HG02943 (cell line): ENCODE data around the gene KCNN3.
A peak's percentile ranks its signal among the peaks of the same experiment; 100 is the strongest.
"Not testable (repeated sequence)": the region's sequence is repeated elsewhere in the genome, so short reads cannot be mapped to it uniquely, and the experiment has no call there.

Experiments
- ATAC-seq: cut with Tn5 transposase; IDR thresholded peaks from one replicate; pipeline ENCODE4 v1.9.1; 2021; ENCODE audit warnings: mild to moderate bottlenecking, low read depth, moderate library complexity; ENCODE audit not compliant: unreplicated experiment

Gene KCNN3

DNA sequence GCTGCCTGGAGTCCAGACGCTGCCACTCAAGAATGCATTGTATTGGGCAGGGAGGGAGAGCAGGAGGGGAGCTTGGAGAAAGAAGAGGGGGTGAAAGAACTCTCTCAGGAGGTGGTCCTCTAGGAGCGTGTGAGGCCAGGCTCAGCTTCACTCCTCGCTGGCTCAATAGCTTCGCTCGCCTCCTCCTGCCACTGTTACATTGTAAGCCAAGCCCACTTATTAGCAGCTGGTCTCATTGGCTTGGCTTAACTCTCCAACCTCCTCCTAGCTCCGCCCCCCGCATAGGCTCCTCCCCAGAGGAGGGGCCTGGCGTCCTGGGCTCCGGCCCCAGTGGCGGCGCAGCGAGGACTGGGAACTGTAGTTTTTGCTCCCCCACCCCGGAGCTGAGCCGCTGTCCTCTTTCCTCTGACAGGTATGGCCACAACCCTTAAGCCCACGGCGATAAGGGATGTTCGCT is at the start of gene KCNN3:
KCNN3 (minus strand) TSS at position 167 of the 457 bp plus-strand sequence. CDS start 317 bp downstream, outside the sequence.
- peak; percentile 73 for ATAC-seq

DNA sequence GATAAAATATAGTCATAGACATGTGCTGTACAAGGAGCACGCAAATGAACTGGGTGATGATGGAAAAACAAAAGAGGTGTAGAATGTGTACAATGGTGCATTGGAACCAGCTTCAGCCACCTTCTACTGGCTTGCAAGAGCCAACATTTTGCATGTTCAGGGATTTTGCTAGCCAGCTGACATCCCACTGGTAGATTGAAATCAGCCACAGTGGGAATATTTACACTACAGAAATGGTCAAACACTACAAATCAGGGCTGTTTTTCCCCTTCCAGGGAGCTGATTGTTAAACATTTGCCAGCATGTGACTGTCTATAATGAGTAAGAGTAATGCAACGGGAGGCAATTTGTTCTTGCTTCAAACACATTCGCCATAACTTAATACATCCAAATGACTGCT is 43.2 kb upstream of the KCNN3 start:
- ATAC-seq = no peak

DNA sequence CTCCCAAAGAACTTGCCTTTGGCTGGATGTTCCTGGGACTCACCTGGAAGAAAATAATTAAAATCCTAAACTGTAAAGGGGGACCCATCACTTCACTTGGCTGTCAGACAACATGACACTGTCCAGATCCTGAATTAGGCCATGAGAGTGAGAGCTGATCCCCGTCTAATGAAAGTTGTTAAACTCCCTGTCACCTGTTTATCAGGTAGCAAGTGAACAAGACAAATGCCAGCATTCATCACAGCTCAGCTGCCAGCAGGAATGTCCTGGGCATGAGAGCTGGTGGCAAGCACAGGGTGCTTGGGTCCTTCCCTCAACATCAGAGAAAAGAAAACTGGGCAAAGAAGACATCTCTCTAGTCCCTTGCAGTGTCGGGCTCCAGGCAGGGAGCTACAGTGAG is 42.7 kb upstream of the KCNN3 start:
- no peak for ATAC-seq

DNA sequence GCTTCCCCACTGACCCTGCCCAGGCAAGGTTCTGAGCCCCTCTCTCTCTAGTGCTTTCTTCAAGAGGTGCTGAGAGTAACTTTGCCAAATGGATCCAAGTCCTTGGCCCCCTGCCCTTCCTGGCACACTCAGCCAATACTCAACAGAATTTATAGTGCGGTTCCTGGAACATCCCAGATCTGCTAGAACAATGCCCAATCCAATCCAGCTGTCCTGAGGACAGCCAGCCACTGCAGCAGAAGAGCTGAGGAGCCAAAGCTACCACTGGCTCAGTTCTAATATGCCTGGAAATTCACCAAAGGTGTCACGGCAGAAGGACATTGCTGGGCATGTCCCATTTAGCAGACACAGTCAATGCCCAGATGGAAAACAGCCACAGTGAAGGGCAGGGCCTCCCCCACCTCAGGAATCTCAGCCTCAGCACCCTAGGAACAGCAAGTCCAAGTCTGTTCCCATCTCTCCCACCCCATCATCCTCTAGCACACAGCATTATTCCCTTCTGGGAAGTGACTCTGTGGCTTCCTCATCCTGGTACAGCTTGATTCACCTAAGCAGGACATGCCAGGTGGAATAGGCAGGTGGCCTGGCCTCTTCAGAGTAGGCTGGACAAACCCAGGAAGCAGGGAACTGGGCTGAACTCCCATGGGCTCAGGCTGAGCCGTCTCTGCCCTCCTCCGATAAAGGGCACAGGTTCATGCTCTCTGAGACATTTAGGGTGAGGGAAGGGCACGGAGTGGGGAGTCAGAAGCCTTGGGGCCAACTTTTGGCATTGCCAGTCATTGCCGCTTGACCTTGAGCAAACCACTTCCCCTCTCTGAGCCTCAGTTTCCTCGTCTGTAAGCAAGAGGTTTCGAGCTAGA is 41.8 kb upstream of the KCNN3 start:
- no peak for ATAC-seq

DNA sequence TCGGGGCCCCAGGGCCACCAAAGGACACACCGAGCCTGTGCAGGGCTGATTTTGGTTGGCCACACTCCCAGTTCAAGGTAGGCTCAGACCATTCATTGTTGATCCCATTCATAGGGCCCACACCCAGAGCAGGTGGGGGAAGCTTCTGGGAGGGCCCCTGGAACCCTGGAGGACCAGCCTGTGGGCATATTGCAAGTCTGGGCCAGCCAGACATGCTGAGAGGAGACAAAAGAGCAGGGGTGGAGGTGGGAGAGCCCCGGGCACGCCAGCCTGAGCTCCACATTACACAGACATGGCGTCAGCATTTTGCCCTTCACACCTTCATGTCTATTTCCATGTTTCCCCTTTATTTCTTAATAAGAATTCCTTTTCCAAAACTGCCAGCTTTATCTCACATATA is 40.8 kb upstream of the KCNN3 start:
- no peak for ATAC-seq

DNA sequence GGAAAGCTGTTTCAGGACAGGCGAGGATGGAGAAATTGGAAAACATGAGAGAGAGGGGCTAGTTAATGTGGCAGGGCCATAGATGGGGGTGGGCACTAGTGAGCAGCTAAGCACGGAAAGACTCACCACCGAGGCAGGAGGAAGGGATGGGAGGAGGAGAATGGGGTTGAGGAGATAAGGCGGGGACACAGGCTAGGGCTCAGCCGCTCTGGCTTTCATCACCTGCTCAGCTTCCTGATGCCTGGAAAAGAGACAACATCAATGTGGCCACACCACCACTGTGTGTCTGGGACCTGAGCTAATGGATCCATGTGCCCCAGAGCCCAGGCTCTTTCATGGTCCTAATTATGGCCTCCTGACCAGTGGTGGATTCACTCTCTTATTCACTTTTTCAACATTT is 38.9 kb upstream of the KCNN3 start:
- ATAC-seq = no peak

DNA sequence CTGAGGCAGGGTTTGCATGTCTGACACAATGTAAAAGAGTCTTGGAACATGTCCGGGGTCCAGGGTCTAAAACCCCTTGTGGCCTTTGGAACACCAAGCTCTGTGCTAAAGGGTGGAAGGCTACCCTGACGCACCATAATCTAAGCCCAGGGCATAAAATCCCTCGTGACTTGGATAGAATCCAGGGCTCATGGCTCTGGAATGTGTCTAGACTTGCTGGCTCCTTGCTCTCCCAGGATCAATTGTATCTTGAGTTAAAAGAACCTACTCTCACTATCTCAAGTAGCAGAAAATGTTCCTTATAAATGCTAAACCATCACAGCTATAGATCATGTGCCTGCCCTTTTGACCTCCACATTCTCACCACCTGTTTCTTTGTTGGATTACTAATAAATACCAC is 38.0 kb upstream of the KCNN3 start:
- ATAC-seq = not testable (repeated sequence)

DNA sequence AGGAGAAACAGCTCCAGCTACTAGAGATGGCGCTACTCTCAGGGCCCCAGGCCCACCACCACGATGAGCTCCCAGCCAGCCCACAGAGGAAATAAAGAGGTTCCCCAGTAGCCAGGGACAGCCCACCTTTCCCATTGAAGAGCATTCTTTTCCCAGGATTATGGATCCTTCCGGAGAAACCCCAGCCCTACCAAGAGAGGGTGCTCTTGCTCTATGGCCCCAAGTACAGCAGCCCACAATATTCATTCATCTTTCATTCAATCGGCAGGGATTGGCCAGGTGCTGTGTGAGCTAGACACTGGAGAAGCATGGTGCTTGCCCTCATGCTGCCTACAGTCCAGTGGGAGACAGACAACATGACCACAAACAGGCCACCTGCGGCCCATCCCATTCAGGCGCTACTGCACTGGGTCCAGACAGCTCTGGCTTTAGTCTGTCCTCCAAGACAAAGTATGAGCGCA is 36.6 kb upstream of the KCNN3 start:
- ATAC-seq = no peak

DNA sequence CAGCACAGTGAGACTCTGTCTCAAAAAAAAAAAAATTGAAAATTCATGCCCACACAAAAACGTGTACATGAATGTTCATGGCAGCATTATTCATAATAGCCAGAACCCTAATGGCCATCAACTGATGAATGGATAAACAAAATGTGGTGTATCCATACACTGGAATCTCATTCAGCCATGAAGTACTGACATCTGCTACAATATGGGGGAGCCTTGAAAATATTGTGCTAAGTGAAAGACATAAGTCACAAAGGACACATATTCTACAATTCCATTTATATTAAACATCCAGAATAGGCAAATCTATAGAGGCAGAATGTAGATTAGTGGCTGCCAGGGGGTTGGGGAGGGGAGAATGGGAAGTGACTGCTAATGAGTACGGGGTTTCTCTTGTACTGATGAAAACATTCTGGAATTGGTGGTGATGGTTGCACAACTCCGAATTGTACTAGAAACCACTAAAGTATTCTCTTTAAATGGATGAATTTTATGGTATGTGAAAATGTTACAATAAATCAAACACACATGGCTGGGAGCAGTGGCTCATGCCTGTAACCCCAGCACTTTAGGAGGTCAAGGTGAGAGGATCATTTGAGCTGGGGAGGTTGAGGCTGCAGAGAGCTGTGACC is 33.0 kb upstream of the KCNN3 start:
- no peak for ATAC-seq

DNA sequence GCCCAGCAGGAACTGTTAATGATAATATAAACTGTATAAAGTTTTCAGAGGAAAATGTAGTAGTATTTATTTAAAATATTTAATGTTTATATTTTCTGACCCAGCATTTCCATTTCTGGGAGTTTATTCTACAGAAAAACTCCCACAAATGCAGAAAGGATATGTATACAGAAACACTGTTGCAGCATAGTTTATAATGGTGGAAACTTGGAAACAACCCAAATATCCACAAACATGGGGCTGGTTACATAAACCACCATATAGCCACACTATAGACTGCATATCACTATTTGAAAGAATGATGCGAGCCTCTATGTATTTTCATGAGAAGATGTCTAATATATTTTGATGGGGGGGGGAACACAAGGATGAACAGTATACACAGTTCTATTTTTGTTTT is 31.5 kb upstream of the KCNN3 start:
- no peak for ATAC-seq

DNA sequence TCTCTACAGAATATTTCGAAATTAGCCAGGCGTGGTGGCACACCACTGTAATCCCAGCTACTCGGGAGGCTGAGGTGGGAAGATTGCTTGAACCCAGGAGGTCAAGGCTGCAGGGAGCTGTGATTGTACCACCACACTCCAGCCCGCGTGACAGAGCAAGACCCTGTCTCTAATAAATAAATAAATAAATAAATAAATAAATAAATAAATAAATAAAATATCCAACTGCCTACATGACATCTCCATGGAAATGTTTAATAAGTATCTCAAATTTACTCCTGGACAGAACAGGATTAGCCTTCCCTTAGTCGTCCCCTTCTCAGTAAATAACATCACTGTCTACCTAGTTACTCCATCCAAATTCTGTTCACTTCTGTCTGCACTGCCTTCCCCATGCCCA is 29.0 kb upstream of the KCNN3 start:
- ATAC-seq = no peak

DNA sequence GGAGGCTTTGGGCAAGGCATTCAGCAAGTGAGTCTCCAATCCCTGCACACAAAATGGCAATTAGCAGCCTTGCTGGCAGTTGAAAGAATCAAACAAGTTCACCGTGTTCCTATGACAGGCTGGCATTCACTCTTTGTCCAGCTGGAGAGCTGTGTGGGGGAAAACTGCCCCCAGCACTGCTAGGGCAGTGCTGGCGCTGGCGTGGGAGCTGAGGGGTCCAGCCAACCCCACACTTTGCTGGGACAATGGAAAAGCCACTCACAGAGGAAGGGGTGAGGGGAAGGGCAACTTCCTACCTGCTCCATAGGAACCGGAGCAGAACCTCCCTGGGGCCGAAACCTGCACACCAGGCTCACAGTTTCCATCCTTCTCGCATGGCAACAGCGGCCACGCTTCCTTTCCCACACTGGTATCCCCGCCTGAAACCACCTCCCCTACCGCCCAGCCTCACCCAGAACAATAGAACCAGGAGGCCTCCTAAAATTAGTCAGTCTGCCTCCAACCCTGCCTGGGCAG is 26.7 kb upstream of the KCNN3 start:
- no peak for ATAC-seq

DNA sequence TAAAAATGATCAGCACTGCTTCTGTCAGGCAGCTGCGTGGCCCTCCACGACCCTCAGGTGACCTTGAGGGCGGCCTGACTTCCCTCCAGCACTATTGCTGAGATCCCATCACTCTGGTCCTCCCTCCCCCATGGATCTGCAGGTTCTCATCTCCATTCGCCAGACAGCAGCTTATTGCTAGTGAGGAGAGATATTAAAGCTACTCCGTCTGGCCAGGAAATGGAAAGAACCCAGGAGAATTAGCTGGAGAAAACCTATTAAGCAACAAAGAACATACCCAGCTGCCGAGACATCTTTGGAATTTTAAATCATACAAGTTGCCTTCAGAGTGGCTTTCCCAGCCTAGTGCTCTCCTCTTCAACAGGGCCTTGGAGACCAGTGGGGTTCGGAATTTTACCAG is 25.7 kb upstream of the KCNN3 start:
- ATAC-seq = no peak

DNA sequence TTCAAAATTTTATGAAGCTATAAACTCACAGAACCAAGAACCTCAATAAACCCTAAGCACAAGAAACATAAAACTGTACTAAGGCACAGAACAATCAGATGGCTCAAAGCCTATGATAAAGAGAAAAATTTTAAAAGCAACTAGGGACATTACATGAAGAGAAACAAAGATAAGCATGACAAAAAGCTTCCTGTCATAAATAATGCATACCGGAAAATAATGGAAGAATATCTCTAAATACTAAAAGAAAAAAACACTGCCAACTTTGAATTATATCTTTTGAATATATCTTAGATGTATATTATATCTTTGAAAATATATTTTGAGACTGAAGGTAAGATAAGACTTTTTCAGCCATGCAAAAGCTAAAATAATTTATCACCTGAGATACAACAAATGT is 21.4 kb upstream of the KCNN3 start:
- ATAC-seq = no peak

DNA sequence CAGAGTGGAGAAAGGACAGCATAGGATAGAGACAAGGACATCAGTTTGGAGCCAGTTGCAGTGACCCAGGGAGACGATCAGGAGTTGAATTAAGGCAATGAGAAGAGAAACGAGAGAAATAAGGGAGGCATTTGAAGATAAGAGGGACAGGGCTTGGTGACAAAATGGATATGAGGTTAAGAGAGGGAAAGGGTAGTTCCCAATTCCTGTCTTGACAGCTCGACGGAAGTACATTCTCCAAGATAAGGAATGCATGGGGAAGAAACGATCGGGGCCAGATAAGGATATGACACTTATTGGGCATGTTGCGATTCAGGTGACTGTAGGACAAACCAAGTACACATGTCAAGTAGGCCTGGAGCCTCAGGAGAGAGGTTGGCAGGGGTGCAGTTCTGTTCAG is 18.7 kb upstream of the KCNN3 start:
- no peak for ATAC-seq

DNA sequence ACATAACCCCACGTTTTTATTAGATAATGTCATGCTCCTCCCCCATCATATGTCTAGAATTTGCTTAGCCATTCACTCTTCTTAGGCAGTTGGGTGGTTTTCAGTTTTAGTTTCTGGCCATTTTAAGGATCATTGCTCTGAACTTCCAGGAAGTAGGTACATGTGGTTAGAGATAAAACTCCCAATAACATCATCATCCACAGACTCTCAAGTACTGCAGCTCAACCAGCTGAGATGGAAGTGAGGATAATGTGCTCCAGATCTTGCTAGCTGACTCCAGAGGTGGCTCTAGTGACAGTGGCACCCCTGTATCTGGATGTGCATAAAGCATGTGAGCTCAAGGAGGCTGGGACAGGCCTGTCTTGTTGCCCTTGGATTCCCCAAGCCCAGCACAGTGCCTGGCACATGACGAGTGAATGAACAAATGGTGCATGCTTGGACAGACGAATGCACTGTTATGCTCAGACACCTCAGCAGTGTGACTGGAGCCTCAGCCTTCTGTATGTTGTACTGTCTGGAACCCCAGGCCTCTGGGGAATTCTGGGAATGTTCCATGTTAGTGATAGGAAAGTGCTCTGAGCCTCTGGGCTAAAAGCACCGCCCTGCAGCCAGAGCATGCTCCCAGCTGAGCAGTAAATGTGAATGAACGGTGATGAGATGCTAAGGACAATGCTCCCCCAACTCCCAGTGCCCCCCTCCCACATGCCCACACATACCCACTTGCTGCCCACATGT is 16.4 kb upstream of the KCNN3 start:
- ATAC-seq = no peak

DNA sequence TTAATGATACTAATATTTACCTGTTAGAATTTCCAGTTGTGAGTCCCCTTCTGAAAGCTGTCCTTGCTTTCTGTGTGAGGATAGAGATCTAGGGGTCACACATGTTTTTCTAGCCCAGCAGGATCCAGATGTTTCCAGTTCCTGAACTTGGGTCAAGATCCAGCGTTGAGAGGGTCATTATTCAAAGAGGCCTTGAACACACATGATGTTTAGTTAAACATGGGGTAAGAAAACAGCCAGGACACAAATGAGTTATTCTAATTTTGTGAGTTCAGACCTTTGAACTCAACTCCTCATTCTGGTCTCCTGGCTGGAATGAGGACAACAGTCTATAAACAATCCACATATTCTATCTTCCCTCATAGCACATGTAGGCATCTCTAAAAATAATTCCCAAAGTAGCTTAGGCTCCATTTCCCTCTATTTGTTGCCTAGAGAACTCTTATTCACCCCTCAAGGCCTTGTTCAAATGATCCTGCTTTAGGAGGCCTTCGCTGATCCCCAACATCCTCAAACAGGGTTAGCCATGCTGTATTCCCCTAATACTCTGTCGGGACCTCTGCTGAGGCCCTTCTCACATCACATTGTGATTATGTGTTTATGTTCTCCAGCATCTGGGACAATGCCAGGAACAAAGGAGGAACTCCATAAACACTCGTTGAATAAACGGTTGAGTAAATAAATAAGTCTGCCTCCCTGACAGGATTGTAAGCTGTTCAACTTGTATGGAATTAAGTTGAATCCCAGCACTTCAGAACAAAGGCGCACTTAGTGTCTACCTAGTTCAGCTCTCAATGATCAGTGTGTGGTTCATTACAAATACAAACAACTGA is 15.0 kb upstream of the KCNN3 start:
- no peak for ATAC-seq

DNA sequence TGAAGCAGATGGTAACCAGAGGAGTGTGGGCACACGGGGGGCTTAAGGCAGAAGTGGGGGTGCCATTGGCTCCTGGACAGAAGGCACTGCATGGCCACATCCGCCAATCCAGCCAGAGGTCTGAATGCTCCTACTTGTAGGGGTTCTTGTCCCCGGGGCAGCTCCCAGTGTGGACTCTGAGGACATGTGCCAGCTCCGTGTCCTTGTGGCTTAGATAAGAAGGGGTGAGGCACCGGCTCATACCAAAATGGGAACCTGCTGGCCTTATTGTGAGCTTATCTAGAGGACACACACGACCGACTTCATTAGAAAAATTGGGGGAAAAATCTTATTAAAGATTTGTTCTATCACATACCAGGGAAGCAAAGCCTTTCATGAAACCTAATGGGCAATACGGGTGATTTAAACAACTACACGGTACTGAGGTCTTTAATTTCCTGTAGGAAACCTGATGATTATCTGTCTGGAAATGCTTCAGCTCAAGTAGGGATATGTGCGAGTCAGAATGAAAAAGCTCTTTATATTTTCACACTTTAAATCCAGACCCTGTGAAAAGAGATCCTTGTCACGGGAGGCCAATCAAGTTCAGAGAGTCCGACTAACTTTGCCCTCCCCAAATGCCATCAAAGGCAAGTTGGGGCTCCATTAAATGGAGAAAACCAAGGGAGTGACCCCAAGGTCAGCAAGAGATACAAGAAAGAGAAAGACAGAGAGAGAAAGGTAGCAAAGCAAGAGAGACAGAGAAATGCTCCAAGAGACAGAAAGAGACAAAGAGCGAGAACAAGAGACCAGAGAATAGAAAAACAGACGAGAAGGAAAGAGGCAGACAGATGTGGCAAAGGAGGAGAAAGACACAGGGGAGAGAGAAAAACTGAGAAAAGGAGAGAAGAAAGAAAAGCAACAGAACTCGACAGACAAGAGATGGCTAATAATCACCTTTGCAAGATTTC is 14.1 kb upstream of the KCNN3 start:
- no peak for ATAC-seq
